Measurements from ENCODE around the gene PRICKLE4. TPM values are rescaled to one million over a fixed set of nuclear protein-coding genes. Genes with fewer than 3 reads are reported as not detected.

PRICKLE4 gene
- total RNA-seq, 1 donor from 2014 or later: 15.5 TPM

GRCh38 chr6:41767112-41767833 lies 13.3 kb upstream of the PRICKLE4 start:
- intact Hi-C loops (cut with DNase I): no loop called here
- H3K9me3 ChIP-seq: no peaks in the 10 kb centered on the region
- no peaks in the 10 kb centered on the region for H3K4me1 ChIP-seq
- H3K27ac ChIP-seq: no peak overlapping the region
- TF ChIP-seq, protein P1, sequence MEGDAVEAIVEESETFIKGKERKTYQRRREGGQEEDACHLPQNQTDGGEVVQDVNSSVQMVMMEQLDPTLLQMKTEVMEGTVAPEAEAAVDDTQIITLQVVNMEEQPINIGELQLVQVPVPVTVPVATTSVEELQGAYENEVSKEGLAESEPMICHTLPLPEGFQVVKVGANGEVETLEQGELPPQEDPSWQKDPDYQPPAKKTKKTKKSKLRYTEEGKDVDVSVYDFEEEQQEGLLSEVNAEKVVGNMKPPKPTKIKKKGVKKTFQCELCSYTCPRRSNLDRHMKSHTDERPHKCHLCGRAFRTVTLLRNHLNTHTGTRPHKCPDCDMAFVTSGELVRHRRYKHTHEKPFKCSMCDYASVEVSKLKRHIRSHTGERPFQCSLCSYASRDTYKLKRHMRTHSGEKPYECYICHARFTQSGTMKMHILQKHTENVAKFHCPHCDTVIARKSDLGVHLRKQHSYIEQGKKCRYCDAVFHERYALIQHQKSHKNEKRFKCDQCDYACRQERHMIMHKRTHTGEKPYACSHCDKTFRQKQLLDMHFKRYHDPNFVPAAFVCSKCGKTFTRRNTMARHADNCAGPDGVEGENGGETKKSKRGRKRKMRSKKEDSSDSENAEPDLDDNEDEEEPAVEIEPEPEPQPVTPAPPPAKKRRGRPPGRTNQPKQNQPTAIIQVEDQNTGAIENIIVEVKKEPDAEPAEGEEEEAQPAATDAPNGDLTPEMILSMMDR (IDR thresholded peaks at IDR 0.05): no peak
- H3K36me3 ChIP-seq: peaks cover 18 to 23% of the 10 kb centered on the region in 2 donors
- no peak for DNase-seq (ENCODE audit: low spot score in 2 of 2)
- H3K4me3 ChIP-seq: no peak overlapping the region
- H3K27me3 ChIP-seq: no peaks in the 10 kb centered on the region

DNA sequence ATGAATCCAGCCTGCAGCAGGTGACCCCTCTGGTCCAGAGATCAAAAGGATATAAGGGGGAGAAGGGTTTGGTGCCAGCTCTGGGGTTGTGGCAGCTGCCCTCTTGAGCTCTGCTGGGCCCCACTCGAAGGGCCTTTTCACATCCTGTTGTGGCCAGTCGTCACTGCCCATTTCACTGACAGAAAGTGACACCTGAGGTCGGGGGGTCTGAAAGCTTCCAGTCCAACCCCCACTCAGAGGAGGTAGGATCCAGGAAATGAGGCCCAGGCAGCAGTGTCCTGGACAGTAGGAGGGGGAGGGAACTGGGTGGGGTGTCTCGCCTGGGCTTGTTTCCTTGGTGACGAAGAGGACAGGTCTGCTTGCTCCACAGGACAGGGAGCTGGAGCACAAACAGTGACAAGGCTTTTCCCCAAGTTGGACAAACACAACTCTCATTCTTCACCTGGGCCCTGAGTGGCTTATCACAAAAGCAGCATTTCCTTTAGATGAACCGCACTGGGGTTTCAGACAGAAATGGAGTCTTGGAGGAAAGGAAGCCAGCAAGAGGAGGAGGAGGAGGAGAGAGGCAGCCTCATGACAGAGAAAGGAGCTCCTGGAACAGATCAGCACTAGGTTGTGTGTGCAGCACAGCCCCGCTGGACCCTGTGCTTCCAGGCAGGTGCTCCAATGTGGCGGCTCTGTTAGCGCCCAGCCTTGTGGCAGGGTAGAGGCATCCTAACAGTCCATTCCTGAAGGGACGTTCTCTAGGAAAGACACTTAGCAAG lies 11.9 kb upstream of the PRICKLE4 start:
- no peak overlapping the region for H3K4me3 ChIP-seq
- intact Hi-C loops (cut with DNase I): no loop called here
- H3K27me3 ChIP-seq: no peaks in the 10 kb centered on the region
- no peaks in the 10 kb centered on the region for H3K4me1 ChIP-seq
- no peak overlapping the region for H3K27ac ChIP-seq
- peaks cover 31 to 36% of the 10 kb centered on the region in 2 donors for H3K36me3 ChIP-seq
- TF ChIP-seq, protein P1 (IDR thresholded peaks at IDR 0.05): no peak
- DNase-seq (ENCODE audit: low spot score in 2 of 2): no peak
- H3K9me3 ChIP-seq: no peaks in the 10 kb centered on the region

DNA sequence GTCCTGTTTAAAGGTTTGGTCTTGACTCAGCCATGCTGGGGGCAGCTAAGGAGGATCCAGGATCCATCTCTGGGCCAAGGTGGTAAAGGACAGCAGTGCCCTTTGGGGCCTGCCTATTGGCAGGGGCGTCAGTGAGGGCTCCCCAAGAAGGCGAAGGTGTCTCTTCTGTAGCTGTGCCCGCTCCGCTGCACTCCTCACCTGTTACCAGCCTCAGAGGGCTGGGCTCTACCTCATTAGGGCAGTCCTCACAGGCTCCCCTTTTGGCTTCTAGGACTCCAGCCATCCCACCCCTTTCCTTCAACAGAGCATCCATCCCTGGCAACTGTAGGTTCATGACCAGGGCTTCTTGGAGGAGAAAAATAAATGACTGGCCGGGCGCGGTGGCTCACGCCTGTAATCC lies 11.2 kb upstream of the PRICKLE4 start:
- TF ChIP-seq, protein P1 (IDR thresholded peaks at IDR 0.05): no peak
- Histone ChIP-seq H3K27ac (no peak overlapping the region), H3K36me3 (peaks cover 38 to 42% of the 10 kb centered on the region in 2 donors), H3K27me3 (no peaks in the 10 kb centered on the region), H3K4me1 (no peaks in the 10 kb centered on the region), H3K9me3 (no peaks in the 10 kb centered on the region), H3K4me3 (no peak overlapping the region)
- intact Hi-C loops (cut with DNase I): no loop called here
- no peak for DNase-seq (ENCODE audit: low spot score in 2 of 2)

DNA sequence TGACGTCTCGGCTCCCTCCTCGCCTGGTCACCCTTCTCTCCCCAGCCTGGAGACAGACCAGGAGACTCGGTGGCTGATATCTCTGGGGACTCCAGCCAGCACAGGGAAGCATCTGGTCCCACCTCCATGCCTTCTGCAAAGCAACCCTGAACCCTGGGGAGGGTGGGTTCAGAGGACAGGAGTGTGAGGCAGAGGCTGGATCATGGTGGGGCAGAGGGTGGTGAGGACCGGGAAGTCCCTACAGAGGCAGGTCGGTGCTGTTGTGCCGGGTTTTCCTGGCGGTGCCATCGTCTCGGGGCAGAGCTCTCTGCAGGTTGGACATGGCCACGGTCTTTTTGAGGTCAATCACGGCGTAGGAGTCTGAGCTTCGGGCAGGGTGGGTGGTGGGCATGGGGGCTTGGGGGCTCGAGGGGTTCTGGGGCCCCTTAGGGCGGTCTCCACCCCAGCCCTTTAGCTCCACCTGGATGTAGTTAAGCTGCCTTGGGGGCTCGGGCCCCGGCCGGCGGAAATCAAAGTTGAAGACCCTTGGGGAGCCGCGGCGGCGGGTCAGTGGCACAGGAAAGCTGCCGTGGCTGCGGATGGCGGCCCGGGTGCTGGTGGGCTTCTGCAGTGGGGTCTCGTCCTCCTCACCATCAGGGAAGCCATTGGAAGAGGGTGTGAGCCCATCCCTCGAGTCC lies 10.1 kb upstream of the PRICKLE4 start:
- intact Hi-C loops (cut with DNase I): no loop called here
- H3K4me1 ChIP-seq: no peaks in the 10 kb centered on the region
- no peak overlapping the region for H3K27ac ChIP-seq
- H3K36me3 ChIP-seq: peaks cover 49 to 54% of the 10 kb centered on the region in 2 donors
- TF ChIP-seq, protein P1 (IDR thresholded peaks at IDR 0.05): no peak
- H3K27me3 ChIP-seq: no peaks in the 10 kb centered on the region
- no peak overlapping the region for H3K4me3 ChIP-seq
- no peak for DNase-seq (ENCODE audit: low spot score in 2 of 2)
- H3K9me3 ChIP-seq: no peaks in the 10 kb centered on the region

DNA sequence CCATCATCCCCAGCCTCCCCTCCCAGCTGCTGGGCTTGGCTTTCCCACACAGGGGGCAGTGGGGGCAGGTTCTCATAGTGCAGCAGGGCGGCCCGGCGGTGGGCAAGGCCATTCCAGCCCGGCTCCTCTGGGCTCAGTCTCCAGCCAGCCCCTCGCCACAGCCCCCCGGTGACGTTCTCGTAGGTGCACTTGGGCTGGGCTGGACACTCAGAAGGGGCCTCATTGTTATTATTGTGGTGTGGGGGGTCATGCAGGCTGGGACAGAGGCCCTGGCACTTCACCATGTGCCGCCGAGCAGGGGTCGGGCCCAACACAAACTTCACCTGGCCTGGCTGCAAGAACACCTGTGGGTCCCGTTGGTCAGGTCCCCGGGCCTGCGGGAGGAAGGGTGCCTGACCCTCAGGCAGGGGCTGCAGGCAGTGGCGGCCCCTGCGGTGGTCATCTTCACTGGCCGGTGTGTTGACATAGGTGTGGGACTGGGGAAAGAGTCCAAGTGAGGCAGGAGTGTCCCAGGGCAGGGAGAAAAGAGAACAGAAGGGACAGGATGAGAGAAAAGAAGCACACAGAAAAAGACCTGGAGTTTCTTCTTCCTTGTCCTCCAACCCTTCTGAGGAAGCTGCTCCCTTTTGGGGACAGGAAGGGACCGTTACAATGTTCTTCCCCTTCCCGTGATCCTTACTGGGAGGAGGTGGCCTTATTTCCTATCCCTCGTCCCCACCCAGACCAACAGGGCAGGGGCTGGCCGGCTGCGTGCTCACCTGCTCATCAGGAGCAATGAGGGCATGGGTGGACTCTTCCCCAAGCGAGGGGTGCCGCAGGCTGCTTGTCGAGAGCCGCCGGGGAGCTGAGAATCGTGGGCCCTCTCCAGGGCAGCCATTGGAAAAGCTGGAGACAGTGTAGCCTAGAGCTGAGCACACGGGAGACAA lies 9.3 kb upstream of the PRICKLE4 start:
- Histone ChIP-seq H3K27ac (no peak overlapping the region), H3K36me3 (peaks cover 50 to 62% of the 10 kb centered on the region in 2 donors), H3K27me3 (no peaks in the 10 kb centered on the region), H3K4me3 (no peak overlapping the region), H3K9me3 (no peaks in the 10 kb centered on the region), H3K4me1 (no peaks in the 10 kb centered on the region)
- TF ChIP-seq, protein P1 (IDR thresholded peaks at IDR 0.05): no peak
- intact Hi-C loops (cut with DNase I): no loop called here
- DNase-seq (ENCODE audit: low spot score in 2 of 2): no peak

Measured in ascending aorta (tissue), 2 donors.